Body of pancreas (tissue), 4 donors: ENCODE results near the gene EVA1B.

Experiments used
- CTCF ChIP-seq, 7 experiments: fragments of 450-650 bp in 4 of 7; fragments of 200-600 bp in 3 of 7; sonication (generic) in 3 of 7; IDR thresholded peaks; one replicate each; pipeline ENCODE4 v1.5.1; 2016 to 2019; ENCODE audit warnings: antibody characterized with exemption in 7 of 7
- POLR2A ChIP-seq, 3 donors: fragments of 450-650 bp; IDR thresholded peaks; one replicate each; pipeline ENCODE4 v1.6.1; 2016; ENCODE audit warnings: antibody characterized with exemption in 3 of 3, mild to moderate bottlenecking in 2 of 3

- no peak for TF ChIP-seq CTCF (IDR thresholded peaks at IDR 0.05)
- peak in 1 of 3 donors; percentile 19 for TF ChIP-seq POLR2A (IDR thresholded peaks at IDR 0.05)
Measured at GRCh38 chr1:36323636-36324352, at the start of gene EVA1B.
